Sigmoid colon (tissue), 7 donors: ENCODE results near the gene GTF2A1. TPM values are rescaled to one million over a fixed set of nuclear protein-coding genes. Genes with fewer than 3 reads are reported as not detected.

ENCODE experiments used
- DNase-seq: peaks from one replicate; pipeline ENCODE4 v3.0.0-alpha.2; 2019
- H3K27ac ChIP-seq, 4 donors: fragments of 200-600 bp; sonication (generic); one replicate each; pipeline ENCODE4 v1.5.1; 2016 to 2019; ENCODE audit warnings: mild to moderate bottlenecking in 1 of 4
- H3K27me3 ChIP-seq, 3 donors: fragments of 200-600 bp; sonication (generic); one replicate each; pipeline ENCODE4 v1.5.1; 2019; ENCODE audit warnings: mild to moderate bottlenecking in 1 of 3
- H3K36me3 ChIP-seq, 4 donors: fragments of 200-600 bp; sonication (generic); one replicate each; pipeline ENCODE4 v1.5.1; 2016 to 2019
- H3K4me1 ChIP-seq, 4 donors: fragments of 200-600 bp; sonication (generic); one replicate each; pipeline ENCODE4 v1.5.1; 2017 to 2019
- H3K4me3 ChIP-seq, 4 donors: fragments of 200-600 bp; sonication (generic); one replicate each; pipeline ENCODE4 v1.5.1; 2017 to 2019; ENCODE audit warnings: mild to moderate bottlenecking in 2 of 4, moderate library complexity in 1 of 4
- H3K9me3 ChIP-seq, 4 donors: fragments of 200-600 bp in 3 of 4; sonication (generic) in 3 of 4; one replicate each; pipeline versions ENCODE4 v1.5.1 to v1.6.1; 2013 to 2019
- EP300 ChIP-seq, 4 donors: sonication (generic); formaldehyde crosslinking; IDR thresholded peaks; one replicate each; pipeline ENCODE4 v1.6.1; 2017; ENCODE audit warnings: antibody characterized with exemption in 4 of 4
- POLR2A ChIP-seq, 2 donors: fragments of 450-650 bp; IDR thresholded peaks; one replicate each; pipeline ENCODE4 v1.6.1; 2016; ENCODE audit warnings: antibody characterized with exemption in 2 of 2, mild to moderate bottlenecking in 2 of 2, moderate library complexity in 2 of 2
- POLR2AphosphoS5 ChIP-seq, 4 donors: sonication (generic); formaldehyde crosslinking; IDR thresholded peaks; one replicate each; pipeline ENCODE4 v1.6.1; 2017; ENCODE audit warnings: antibody characterized with exemption in 4 of 4
- WGBS, 2 donors: extraction: QIAGEN DNeasy Blood & Tissue Kit; methylation state at CpG; one replicate each; pipeline ENCODE4 v1.1.7; 2013; 5-methylcytosine and 5-hydroxymethylcytosine counted together
- intact Hi-C: fragments of 100-400 bp; cut with DNase I; formaldehyde crosslinking; loops from one replicate; pipeline ENCODE4 v1.15.1; 2023
- polyA plus RNA-seq, 3 donors: library from polyadenylated mRNA; stranded (reverse); fragments of 200-250 nt; gene quantifications; one replicate each; pipeline ENCODE4 v1.2.3, GENCODE V29; 2013
- total RNA-seq, 4 donors: library from RNA; depleted of rRNA; stranded (reverse); fragments of >200 nt; gene quantifications; one replicate each; pipeline ENCODE4 v1.1.0, GENCODE V29; 2016
- TF ChIP-seq, protein P1 (sequence below), 4 experiments: fragments of 450-650 bp in 3 of 4; fragments of 200-600 bp in 1 of 4; IDR thresholded peaks; one replicate each; pipeline ENCODE4 v1.5.1; 2016 to 2019; ENCODE audit warnings: antibody characterized with exemption in 4 of 4, mild to moderate bottlenecking in 3 of 4, moderate library complexity in 2 of 4
- donor health status: healthy with polysubstance abuse.
- donor health status: Bipolar disorder and iron deficiency.
- donor health status: healthy.

The GTF2A1 gene
- total and polyA plus RNA-seq, 7 donors = 6.0 to 21.8 (median 14.7) TPM

DNA sequence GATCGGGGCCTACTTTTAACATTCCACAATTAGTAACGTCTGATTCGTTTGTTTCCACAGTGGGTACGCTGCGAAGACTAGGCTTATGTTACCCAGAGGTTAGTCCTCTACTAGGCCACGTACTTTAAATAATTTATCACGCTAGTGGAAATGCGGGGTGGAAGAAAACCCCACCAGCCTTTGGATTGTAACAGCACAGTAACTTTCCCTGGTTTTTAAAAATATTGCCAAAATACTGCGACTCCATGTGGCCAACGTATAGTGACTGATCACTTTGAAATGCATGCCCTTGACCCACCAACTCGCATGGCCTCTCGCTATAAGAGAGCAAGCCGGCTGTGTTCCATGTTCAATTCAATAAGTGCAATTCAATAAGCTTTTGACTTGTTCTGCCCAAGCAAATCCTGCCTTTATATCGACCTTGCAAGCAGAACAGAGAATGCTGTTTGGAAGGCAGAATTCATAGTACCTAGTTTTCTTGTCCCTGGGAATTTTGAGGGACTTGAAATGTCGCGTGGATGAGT, 882 bp upstream of the GTF2A1 start:
- Histone ChIP-seq H3K4me3 (peak overlapping the region; percentile 78 to 85 (median 80)), H3K4me1 (peaks cover 0 to 32% (median 23%) of the 10 kb centered on the region in 4 donors), H3K36me3 (no peaks in the 10 kb centered on the region), H3K9me3 (no peaks in the 10 kb centered on the region), H3K27me3 (no peaks in the 10 kb centered on the region), H3K27ac (peak overlapping the region; percentile 90 to 97 (median 95))
- intact Hi-C loops = loop anchor here (5.0 kb wide), 1 partner anchor 311 kb away; the partner anchor contains the start of gene SEL1L
- 38 to 47% methylated on average over 16 of the region's 16 CpGs for WGBS, 2 donors
- TF ChIP-seq, protein P1, sequence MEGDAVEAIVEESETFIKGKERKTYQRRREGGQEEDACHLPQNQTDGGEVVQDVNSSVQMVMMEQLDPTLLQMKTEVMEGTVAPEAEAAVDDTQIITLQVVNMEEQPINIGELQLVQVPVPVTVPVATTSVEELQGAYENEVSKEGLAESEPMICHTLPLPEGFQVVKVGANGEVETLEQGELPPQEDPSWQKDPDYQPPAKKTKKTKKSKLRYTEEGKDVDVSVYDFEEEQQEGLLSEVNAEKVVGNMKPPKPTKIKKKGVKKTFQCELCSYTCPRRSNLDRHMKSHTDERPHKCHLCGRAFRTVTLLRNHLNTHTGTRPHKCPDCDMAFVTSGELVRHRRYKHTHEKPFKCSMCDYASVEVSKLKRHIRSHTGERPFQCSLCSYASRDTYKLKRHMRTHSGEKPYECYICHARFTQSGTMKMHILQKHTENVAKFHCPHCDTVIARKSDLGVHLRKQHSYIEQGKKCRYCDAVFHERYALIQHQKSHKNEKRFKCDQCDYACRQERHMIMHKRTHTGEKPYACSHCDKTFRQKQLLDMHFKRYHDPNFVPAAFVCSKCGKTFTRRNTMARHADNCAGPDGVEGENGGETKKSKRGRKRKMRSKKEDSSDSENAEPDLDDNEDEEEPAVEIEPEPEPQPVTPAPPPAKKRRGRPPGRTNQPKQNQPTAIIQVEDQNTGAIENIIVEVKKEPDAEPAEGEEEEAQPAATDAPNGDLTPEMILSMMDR (IDR thresholded peaks at IDR 0.05) = no peak
- TF ChIP-seq POLR2AphosphoS5 (IDR thresholded peaks at IDR 0.05) (no peak), EP300 (IDR thresholded peaks at IDR 0.05) (no peak), POLR2A (IDR thresholded peaks at IDR 0.05) (no peak)
- DNase-seq = peak; percentile 59

DNA sequence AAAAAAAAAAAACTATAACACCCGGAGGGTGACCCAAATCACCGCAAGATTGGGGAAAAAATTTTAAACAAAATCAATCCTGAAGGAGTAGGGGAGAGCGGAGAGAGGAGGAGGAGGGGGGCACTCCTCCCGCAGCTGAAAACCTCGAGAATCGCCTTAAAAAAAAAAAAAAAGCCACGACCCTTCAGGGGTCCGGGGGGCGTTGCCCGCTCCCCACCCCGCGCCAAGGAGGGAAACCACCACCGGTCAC, 254 bp downstream of the GTF2A1 start:
- no peak for TF ChIP-seq EP300 (IDR thresholded peaks at IDR 0.05)
- TF ChIP-seq, protein P1 (IDR thresholded peaks at IDR 0.05) = no peak
- no peak for TF ChIP-seq POLR2AphosphoS5 (IDR thresholded peaks at IDR 0.05)
- TF ChIP-seq POLR2A (IDR thresholded peaks at IDR 0.05) = peak; percentile 94 to 96
- peaks cover 0 to 33% (median 24%) of the 10 kb centered on the region in 4 donors for H3K4me1 ChIP-seq
- intact Hi-C loops = loop anchor here (5.0 kb wide), 1 partner anchor 312 kb away; the partner anchor contains the start of gene SEL1L

DNA sequence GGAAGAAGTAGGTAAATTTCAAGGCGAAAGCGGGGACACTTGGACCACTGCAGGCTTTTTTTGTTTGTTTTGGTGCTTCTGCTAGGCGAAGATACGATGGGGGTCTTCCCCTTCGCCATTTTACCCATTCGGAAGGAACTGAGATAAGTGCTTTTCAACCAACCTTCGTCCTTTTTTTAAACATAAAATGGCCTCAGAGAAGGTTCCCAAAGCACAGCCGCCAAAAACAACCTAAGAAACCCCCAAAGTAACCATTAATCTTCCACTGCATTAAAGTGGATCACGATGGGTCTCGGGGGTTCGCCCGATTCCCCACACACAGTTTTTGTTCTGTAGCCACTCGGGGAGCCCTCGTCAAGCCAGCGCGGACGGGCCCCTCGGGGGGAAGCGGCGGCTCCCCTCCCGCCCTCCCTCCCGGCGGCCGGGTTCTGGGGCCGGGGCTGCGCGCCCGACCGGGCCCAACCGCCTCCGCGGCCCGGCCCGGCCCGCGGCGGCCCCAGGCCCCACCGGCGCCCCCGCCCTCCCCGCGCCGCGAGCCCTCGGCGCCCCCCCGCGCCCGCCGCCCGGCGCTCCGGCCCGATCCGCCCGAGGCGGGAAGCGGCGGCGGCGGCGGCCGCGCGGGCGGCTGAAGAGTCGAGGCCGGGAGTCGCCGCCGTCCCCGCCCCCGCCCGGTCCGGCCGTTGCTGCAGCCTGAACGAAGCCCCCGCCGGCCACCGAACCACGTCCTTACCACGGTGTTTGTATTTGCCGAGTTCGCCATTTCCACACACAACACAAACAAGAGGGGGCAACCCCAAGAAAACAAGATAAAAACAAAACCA, 790 bp downstream of the GTF2A1 start:
- Histone ChIP-seq H3K4me1 (peaks cover 0 to 33% (median 24%) of the 10 kb centered on the region in 4 donors), H3K4me3 (peak overlapping the region; percentile 78 to 85 (median 80)), H3K9me3 (no peaks in the 10 kb centered on the region), H3K27me3 (no peaks in the 10 kb centered on the region), H3K36me3 (peaks cover 0 to 13% (median 4%) of the 10 kb centered on the region in 4 donors), H3K27ac (peak overlapping the region; percentile 90 to 97 (median 95))
- DNase-seq = no peak
- intact Hi-C loops = loop anchor here (2.0 to 10.0 kb wide), 3 partner anchors 49 to 312 kb away; partner anchors contain the start of gene SEL1L
- no peak for TF ChIP-seq EP300 (IDR thresholded peaks at IDR 0.05)
- TF ChIP-seq POLR2AphosphoS5 (IDR thresholded peaks at IDR 0.05) = no peak
- TF ChIP-seq POLR2A (IDR thresholded peaks at IDR 0.05) = no peak
- TF ChIP-seq, protein P1 (IDR thresholded peaks at IDR 0.05) = no peak
- 1% methylated on average over 84 of the region's 84 CpGs for WGBS, 2 donors

More for the DNA sequence above, 254 bp downstream of the GTF2A1 start:
- no peak for DNase-seq
- Histone ChIP-seq H3K27ac (peak overlapping the region; percentile 90 to 97 (median 95)), H3K36me3 (peaks cover 0 to 7% (median under 1%) of the 10 kb centered on the region in 4 donors), H3K9me3 (no peaks in the 10 kb centered on the region), H3K27me3 (no peaks in the 10 kb centered on the region), H3K4me3 (peak overlapping the region; percentile 78 to 85 (median 80))
- WGBS, 2 donors = 0 to 1% methylated on average over 13 of the region's 13 CpGs

DNA sequence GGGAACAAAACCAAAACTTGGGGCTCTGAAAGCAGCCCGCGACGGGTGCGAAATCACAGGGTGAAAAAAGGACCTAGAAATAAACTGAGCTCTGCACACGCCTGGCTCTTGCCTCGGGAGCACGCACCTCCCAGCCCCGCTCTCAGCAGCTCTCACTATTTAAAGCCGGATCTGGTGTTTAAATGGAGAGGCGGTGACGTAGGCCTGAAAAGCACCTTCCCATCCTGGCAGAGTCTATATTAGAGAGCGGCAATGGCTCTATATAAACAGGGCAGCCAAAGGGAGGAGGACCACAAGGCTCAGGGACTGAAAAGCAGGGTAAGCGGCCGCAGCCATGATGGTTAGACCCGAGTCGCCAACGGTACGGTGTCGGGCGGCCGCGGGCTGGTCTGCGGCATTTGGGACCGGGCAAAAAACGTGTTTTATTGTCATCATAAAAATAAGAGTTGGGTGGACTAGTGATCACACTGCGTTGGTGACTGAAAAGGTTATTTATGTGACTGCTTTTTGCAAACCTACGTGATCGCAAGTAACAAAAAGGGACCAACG, 1.5 kb downstream of the GTF2A1 start:
- intact Hi-C loops = loop anchor here (2.0 to 10.0 kb wide), 2 partner anchors 48 to 224 kb away; no protein-coding TSS in a partner anchor
- Histone ChIP-seq H3K36me3 (peaks cover 0 to 18% (median 5%) of the 10 kb centered on the region in 4 donors), H3K4me3 (peak overlapping the region; percentile 51 to 85 (median 80)), H3K27me3 (no peaks in the 10 kb centered on the region), H3K27ac (peak overlapping the region; percentile 90 to 97 (median 95)), H3K4me1 (peaks cover 0 to 33% (median 24%) of the 10 kb centered on the region in 4 donors), H3K9me3 (no peaks in the 10 kb centered on the region)
- 0% methylated on average over 29 of the region's 29 CpGs for WGBS, 2 donors
- DNase-seq = peak; percentile 97
- TF ChIP-seq EP300 (IDR thresholded peaks at IDR 0.05) = peak in 1 of 4 donors; percentile 45
- peak; percentile 99 for TF ChIP-seq POLR2A (IDR thresholded peaks at IDR 0.05)
- peak; percentile 98 to 100 (median 99) for TF ChIP-seq POLR2AphosphoS5 (IDR thresholded peaks at IDR 0.05)
- TF ChIP-seq, protein P1 (IDR thresholded peaks at IDR 0.05) = no peak
